ENCODE results near the gene NUDCD2.

NUDCD2 gene

DNA sequence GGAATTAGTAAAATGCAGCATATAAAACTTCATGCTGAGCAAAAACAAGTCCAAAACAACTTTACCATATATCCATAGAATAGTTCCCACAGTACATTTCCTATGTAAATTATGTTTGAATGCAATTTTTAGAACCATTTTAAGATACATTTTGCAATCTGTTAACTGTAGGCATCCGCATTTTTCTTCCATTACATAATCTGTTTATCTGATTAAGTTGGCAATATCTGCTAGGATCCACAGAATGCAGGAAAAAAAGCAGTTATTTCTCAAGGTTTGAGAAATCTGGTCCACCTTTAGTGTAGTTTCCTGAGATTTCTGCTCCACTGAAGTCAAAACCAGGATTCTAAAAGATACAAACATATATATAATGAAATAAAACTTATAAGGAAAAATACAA lies 6.2 kb downstream of the NUDCD2 start:
- Histone ChIP-seq H2AFZ (ENCODE audit: low read depth, low read length) (no peak overlapping the region), H3K4me2 (ENCODE audit: insufficient read depth, low read length) (no peak overlapping the region), H4K20me1 (ENCODE audit: insufficient read depth, low read length) (no peaks in the 10 kb centered on the region), H3K27ac (ENCODE audit: low read length) (no peak overlapping the region), H3K4me1 (ENCODE audit: insufficient read depth, low read length) (peaks cover 27% of the 10 kb centered on the region), H3K79me2 (ENCODE audit: insufficient read depth, low read length) (peaks cover 31% of the 10 kb centered on the region), H3K4me3 (ENCODE audit: low read depth in 1 of 2, low read length in 2 of 2) (no peak overlapping the region), H3K9ac (ENCODE audit: low read depth, low read length) (no peak overlapping the region), H3K27me3 (ENCODE audit: insufficient read depth, low read length, poor library complexity) (no peaks in the 10 kb centered on the region), H3K9me3 (ENCODE audit: insufficient read depth, low read length, severe bottlenecking) (no peaks in the 10 kb centered on the region), H3K36me3 (ENCODE audit: insufficient read depth, low read length) (peaks cover 55% of the 10 kb centered on the region)
- ATAC-seq (ENCODE audit: insufficient read depth, low read depth) (no peak), DNase-seq (no peak)
- no peak for TF ChIP-seq EZH2 (IDR thresholded peaks at IDR 0.05; ENCODE audit: borderline replicate concordance, low read depth, low read length, severe bottlenecking)
- TF ChIP-seq, protein P1, sequence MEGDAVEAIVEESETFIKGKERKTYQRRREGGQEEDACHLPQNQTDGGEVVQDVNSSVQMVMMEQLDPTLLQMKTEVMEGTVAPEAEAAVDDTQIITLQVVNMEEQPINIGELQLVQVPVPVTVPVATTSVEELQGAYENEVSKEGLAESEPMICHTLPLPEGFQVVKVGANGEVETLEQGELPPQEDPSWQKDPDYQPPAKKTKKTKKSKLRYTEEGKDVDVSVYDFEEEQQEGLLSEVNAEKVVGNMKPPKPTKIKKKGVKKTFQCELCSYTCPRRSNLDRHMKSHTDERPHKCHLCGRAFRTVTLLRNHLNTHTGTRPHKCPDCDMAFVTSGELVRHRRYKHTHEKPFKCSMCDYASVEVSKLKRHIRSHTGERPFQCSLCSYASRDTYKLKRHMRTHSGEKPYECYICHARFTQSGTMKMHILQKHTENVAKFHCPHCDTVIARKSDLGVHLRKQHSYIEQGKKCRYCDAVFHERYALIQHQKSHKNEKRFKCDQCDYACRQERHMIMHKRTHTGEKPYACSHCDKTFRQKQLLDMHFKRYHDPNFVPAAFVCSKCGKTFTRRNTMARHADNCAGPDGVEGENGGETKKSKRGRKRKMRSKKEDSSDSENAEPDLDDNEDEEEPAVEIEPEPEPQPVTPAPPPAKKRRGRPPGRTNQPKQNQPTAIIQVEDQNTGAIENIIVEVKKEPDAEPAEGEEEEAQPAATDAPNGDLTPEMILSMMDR (IDR thresholded peaks at IDR 0.05; ENCODE audit: borderline replicate concordance, extremely low read depth, low read length, poor library complexity, severe bottlenecking): no peak

DNA sequence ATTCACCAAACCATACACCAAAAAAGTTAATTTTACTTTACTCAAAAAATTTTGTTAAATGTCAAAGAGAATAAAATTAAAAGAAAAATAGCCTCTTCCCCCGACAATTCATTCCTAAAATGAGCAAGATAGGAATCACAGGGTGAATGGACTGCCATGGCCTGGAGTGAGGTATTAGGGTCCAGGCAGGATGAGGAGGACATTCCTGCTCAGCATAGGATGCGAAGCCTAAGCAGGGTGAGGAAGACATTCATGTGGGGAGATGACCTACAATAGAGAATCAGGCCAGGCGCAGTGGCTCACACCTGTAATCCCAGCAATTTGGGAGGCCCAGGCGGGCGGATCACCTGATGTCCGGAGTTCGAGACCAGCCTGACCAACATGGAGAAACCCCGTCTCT lies 8.4 kb downstream of the NUDCD2 start:
- H3K4me1 ChIP-seq (ENCODE audit: insufficient read depth, low read length): peaks cover 7% of the 10 kb centered on the region; the same call in 1 of the 2 replicates
- no peaks in the 10 kb centered on the region for H3K9me3 ChIP-seq (ENCODE audit: insufficient read depth, low read length, severe bottlenecking)

DNA sequence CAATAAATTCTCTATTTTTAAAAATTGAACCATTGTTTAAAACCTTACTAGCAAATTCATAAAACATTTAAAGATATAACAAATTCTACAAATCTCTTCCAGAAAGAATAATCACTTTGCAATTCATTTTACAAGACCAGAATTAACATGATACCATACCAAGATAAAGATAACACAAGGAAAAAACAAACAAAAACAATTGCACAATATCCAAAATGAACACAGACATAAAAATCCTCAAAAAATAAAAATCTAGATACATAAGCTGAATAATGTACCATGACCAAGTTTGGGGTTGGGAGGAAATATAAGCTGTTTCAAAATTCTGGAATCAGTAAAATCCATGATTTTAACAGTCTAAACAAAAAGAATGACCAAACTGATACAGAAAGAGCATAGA lies 11.4 kb downstream of the NUDCD2 start:
- H3K9me3 ChIP-seq (ENCODE audit: insufficient read depth, low read length, severe bottlenecking): no peaks in the 10 kb centered on the region
- DNase-seq (no peak), ATAC-seq (ENCODE audit: insufficient read depth, low read depth) (no peak)
- H3K9ac ChIP-seq (ENCODE audit: low read depth, low read length): no peak overlapping the region
- H4K20me1 ChIP-seq (ENCODE audit: insufficient read depth, low read length): no peaks in the 10 kb centered on the region
- H3K4me3 ChIP-seq (ENCODE audit: low read depth in 1 of 2, low read length in 2 of 2): no peak overlapping the region
- no peaks in the 10 kb centered on the region for H3K27me3 ChIP-seq (ENCODE audit: insufficient read depth, low read length, poor library complexity)
- no peak overlapping the region for H2AFZ ChIP-seq (ENCODE audit: low read depth, low read length)
- no peak overlapping the region for H3K27ac ChIP-seq (ENCODE audit: low read length)
- TF ChIP-seq, protein P1 (IDR thresholded peaks at IDR 0.05; ENCODE audit: borderline replicate concordance, extremely low read depth, low read length, poor library complexity, severe bottlenecking): no peak
- TF ChIP-seq EZH2 (IDR thresholded peaks at IDR 0.05; ENCODE audit: borderline replicate concordance, low read depth, low read length, severe bottlenecking): no peak
- no peaks in the 10 kb centered on the region for H3K4me1 ChIP-seq (ENCODE audit: insufficient read depth, low read length)
- H3K36me3 ChIP-seq (ENCODE audit: insufficient read depth, low read length): peaks cover 75% of the 10 kb centered on the region
- H3K4me2 ChIP-seq (ENCODE audit: insufficient read depth, low read length): no peak overlapping the region
- H3K79me2 ChIP-seq (ENCODE audit: insufficient read depth, low read length): peaks cover 9% of the 10 kb centered on the region; the same call in 1 of the 2 replicates

More for the DNA sequence above, 8.4 kb downstream of the NUDCD2 start:
- Histone ChIP-seq H3K4me2 (ENCODE audit: insufficient read depth, low read length) (no peak overlapping the region), H3K4me3 (ENCODE audit: low read depth in 1 of 2, low read length in 2 of 2) (no peak overlapping the region), H2AFZ (ENCODE audit: low read depth, low read length) (no peak overlapping the region), H3K79me2 (ENCODE audit: insufficient read depth, low read length) (peaks cover 13% of the 10 kb centered on the region), H4K20me1 (ENCODE audit: insufficient read depth, low read length) (no peaks in the 10 kb centered on the region), H3K27me3 (ENCODE audit: insufficient read depth, low read length, poor library complexity) (no peaks in the 10 kb centered on the region), H3K27ac (ENCODE audit: low read length) (no peak overlapping the region), H3K9ac (ENCODE audit: low read depth, low read length) (no peak overlapping the region), H3K36me3 (ENCODE audit: insufficient read depth, low read length) (peaks cover 72% of the 10 kb centered on the region)
- DNase-seq (no peak), ATAC-seq (ENCODE audit: insufficient read depth, low read depth) (no peak)
- TF ChIP-seq, protein P1 (IDR thresholded peaks at IDR 0.05; ENCODE audit: borderline replicate concordance, extremely low read depth, low read length, poor library complexity, severe bottlenecking): no peak
- no peak for TF ChIP-seq EZH2 (IDR thresholded peaks at IDR 0.05; ENCODE audit: borderline replicate concordance, low read depth, low read length, severe bottlenecking)

DNA sequence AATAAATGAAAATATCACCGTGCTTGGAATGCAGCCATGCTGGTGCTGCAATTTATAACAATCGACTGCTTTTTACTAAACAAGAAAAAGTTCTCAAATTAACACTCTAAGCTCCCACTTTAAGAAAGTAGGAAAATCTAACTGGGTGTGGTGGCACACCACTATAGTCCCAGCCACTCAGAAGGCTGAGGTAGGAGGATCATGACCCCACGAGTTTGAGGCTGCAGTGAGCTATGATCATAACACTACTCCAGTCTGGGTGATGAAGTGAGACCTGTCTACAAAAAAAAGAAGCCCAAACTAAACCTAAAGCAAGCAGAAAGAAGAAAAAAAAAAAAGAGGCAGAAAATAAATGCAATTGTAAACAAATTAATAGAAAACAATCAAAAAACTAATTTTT lies 12.0 kb downstream of the NUDCD2 start:
- Histone ChIP-seq H3K27me3 (ENCODE audit: insufficient read depth, low read length, poor library complexity) (no peaks in the 10 kb centered on the region), H3K4me2 (ENCODE audit: insufficient read depth, low read length) (no peak overlapping the region), H3K9me3 (ENCODE audit: insufficient read depth, low read length, severe bottlenecking) (no peaks in the 10 kb centered on the region), H3K36me3 (ENCODE audit: insufficient read depth, low read length) (peaks cover 75% of the 10 kb centered on the region), H3K9ac (ENCODE audit: low read depth, low read length) (no peak overlapping the region), H3K4me3 (ENCODE audit: low read depth in 1 of 2, low read length in 2 of 2) (no peak overlapping the region), H3K27ac (ENCODE audit: low read length) (no peak overlapping the region), H2AFZ (ENCODE audit: low read depth, low read length) (no peak overlapping the region), H4K20me1 (ENCODE audit: insufficient read depth, low read length) (no peaks in the 10 kb centered on the region), H3K4me1 (ENCODE audit: insufficient read depth, low read length) (no peaks in the 10 kb centered on the region), H3K79me2 (ENCODE audit: insufficient read depth, low read length) (peaks cover 9% of the 10 kb centered on the region; the same call in 1 of the 2 replicates)
- no peak for TF ChIP-seq EZH2 (IDR thresholded peaks at IDR 0.05; ENCODE audit: borderline replicate concordance, low read depth, low read length, severe bottlenecking)
- TF ChIP-seq, protein P1 (IDR thresholded peaks at IDR 0.05; ENCODE audit: borderline replicate concordance, extremely low read depth, low read length, poor library complexity, severe bottlenecking): no peak
- ATAC-seq (ENCODE audit: insufficient read depth, low read depth) (no peak), DNase-seq (no peak)

All from DND-41 (cell line).